CD4-positive, alpha-beta T cell treated with Interleukin-4 for 1 hour (primary cell): Measurements from ENCODE around the gene HMCN2.

Experiments used
- DNase-seq, 2 donors: peaks; one replicate each; pipeline ENCODE4 v3.0.0-alpha.2; 2020 to 2022

The HMCN2 gene

GRCh38 chr9:130441031-130441430 is 175.5 kb downstream of the HMCN2 start:
- DNase-seq = no peak

- DNase-seq = no peak
Observed at GRCh38 chr9:130442746-130443455, 177.3 kb downstream of the HMCN2 start.

- DNase-seq = no peak
Observed at GRCh38 chr9:130443456-130443801, 177.9 kb downstream of the HMCN2 start.

- DNase-seq = no peak
Observed at GRCh38 chr9:130443840-130444492, 178.4 kb downstream of the HMCN2 start.

GRCh38 chr9:130444565-130445221 is 179.1 kb downstream of the HMCN2 start, which contains the start of gene ASS1:
Gene ASS1, plus strand, starts transcription at chr9:130444961. Its CDS starts 7,268 bp downstream, at chr9:130452229.
- DNase-seq = peak; percentile 30 to 36

GRCh38 chr9:130445268-130445983 is 179.9 kb downstream of the HMCN2 start:
- DNase-seq = no peak

GRCh38 chr9:130446101-130446861 is 180.7 kb downstream of the HMCN2 start:
- DNase-seq = no peak

GRCh38 chr9:130447193-130447816 is 181.7 kb downstream of the HMCN2 start:
- no peak for DNase-seq

- no peak for DNase-seq
Observed at GRCh38 chr9:130448035-130448624, 182.6 kb downstream of the HMCN2 start.

GRCh38 chr9:130448771-130449603 is 183.4 kb downstream of the HMCN2 start:
- no peak for DNase-seq

GRCh38 chr9:130450344-130451003 is 184.9 kb downstream of the HMCN2 start:
- no peak for DNase-seq

- no peak for DNase-seq
Observed at GRCh38 chr9:130451004-130451390, 185.4 kb downstream of the HMCN2 start.

GRCh38 chr9:130451509-130452388 is 186.2 kb downstream of the HMCN2 start:
- DNase-seq = no peak

- no peak for DNase-seq
Observed at GRCh38 chr9:130452835-130453234, 187.3 kb downstream of the HMCN2 start.

GRCh38 chr9:130453487-130453886 is 187.9 kb downstream of the HMCN2 start:
- DNase-seq = no peak

- DNase-seq = no peak
Observed at GRCh38 chr9:130454096-130454811, 188.7 kb downstream of the HMCN2 start.

GRCh38 chr9:130454812-130455325 is 189.3 kb downstream of the HMCN2 start:
- DNase-seq = no peak
